ENCODE results near the gene GMPPB.
A peak's percentile ranks its signal among the peaks of the same experiment; 100 is the strongest.

The GMPPB gene

DNA sequence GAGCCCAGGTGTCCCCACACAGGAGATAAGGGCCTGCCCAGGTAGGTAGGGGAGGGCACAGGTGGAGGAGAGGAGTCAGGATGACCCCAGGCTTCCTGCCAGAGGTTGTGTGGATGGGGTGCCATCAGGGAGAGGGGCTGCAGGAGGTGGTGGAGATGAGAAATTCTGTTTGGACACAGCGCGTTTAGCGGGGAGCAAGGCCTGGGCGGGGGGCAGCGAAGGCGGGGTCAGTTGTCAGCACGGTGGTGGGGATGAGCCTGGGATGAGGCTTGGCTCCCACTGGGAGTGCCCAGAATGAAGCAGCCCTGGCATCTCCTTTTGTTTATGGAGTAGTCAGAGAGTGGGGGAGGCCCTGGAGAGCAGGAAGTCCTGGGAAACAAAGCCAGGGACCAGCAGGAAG lies 19.8 kb downstream of the GMPPB start:
- TF ChIP-seq, protein P1, sequence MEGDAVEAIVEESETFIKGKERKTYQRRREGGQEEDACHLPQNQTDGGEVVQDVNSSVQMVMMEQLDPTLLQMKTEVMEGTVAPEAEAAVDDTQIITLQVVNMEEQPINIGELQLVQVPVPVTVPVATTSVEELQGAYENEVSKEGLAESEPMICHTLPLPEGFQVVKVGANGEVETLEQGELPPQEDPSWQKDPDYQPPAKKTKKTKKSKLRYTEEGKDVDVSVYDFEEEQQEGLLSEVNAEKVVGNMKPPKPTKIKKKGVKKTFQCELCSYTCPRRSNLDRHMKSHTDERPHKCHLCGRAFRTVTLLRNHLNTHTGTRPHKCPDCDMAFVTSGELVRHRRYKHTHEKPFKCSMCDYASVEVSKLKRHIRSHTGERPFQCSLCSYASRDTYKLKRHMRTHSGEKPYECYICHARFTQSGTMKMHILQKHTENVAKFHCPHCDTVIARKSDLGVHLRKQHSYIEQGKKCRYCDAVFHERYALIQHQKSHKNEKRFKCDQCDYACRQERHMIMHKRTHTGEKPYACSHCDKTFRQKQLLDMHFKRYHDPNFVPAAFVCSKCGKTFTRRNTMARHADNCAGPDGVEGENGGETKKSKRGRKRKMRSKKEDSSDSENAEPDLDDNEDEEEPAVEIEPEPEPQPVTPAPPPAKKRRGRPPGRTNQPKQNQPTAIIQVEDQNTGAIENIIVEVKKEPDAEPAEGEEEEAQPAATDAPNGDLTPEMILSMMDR (IDR thresholded peaks at IDR 0.05; ENCODE audit: low read depth, low read length): no peak
- Histone ChIP-seq H3K36me3 (peaks cover 12% of the 10 kb centered on the region), H3K27ac (0 out of 2 replicates have a peak overlapping the region, but pooled peaks have one; percentile 3), H3K4me3 (ENCODE audit: low read depth, low read length) (no peak overlapping the region), H3K9me3 (ENCODE audit: severe bottlenecking) (no peaks in the 10 kb centered on the region), H3K27me3 (ENCODE audit: insufficient read depth, low read depth, severe bottlenecking) (no peaks in the 10 kb centered on the region)
- no peak for DNase-seq

- H3K36me3 ChIP-seq: peaks cover 12% of the 10 kb centered on the region
- TF ChIP-seq, protein P1 (IDR thresholded peaks at IDR 0.05; ENCODE audit: low read depth, low read length): peak; percentile 95
- peak; percentile 76 for DNase-seq
Observed at GRCh38 chr3:49703443-49703927, 20.3 kb downstream of the GMPPB start.

DNA sequence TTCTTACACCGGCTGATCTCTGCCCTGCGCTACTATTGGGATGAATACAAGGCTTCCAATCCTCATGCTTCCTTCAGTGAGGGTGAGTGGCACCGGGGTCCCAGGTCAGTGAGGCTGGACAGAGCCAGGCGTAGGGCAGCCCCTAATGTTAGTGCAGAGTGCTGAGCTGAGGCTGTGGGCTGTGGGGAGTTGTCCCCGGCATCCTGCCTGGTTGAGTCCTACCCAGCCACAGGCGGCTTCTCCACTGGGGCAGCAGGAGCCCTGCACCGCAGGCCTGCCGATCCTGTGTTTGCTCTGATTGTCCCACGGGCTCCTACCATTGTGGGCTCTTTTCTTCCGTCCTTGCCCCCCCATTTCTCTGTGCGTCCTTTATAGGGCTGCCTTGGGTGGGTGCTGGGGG lies 21.1 kb downstream of the GMPPB start:
- Histone ChIP-seq H3K9me3 (ENCODE audit: severe bottlenecking) (no peaks in the 10 kb centered on the region), H3K27me3 (ENCODE audit: insufficient read depth, low read depth, severe bottlenecking) (no peaks in the 10 kb centered on the region), H3K4me3 (ENCODE audit: low read depth, low read length) (no peak overlapping the region), H3K27ac (no peak overlapping the region), H3K36me3 (peaks cover 12% of the 10 kb centered on the region)
- DNase-seq: no peak
- TF ChIP-seq, protein P1 (IDR thresholded peaks at IDR 0.05; ENCODE audit: low read depth, low read length): no peak

More at GRCh38 chr3:49703443-49703927, 20.3 kb downstream of the GMPPB start:
- 0 out of 2 replicates have a peak overlapping the region, but pooled peaks have one; percentile 3 for H3K27ac ChIP-seq
- H3K9me3 ChIP-seq (ENCODE audit: severe bottlenecking): no peaks in the 10 kb centered on the region
- no peak overlapping the region for H3K4me3 ChIP-seq (ENCODE audit: low read depth, low read length)
- H3K27me3 ChIP-seq (ENCODE audit: insufficient read depth, low read depth, severe bottlenecking): no peaks in the 10 kb centered on the region

DNA sequence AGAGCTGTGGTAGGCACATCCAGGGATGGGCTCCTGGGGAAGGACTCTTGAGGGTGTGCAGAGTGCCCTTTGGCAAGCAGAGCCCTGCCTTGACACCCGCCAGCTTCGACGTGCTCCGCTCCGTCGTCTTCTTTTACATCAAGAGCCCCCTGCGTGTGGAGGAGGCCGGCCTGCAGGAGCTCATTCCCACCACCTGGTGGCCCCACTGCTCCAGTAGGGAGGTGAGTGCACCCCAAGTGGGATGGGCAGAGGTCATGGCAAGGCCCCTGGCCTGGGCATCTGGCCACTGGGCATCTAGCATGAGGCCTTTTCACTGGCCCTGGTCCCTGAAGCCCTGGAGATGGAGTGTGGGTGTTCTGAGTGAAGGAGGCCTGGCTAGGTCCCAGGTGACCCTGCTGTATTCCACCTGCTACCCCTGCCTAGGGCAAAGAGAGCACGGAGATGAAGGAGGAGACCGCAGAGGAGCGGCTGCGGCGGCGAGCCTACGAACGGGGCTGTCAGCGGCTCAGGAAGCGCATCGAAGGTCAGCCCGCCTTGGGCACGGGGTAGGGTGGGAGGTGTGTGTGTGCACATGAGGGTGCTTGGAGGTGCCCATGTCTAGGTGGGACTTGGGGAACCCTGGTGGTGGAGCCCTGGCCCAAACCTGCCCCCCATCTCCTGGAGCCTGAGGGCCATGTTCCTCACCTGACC lies 22.2 kb downstream of the GMPPB start:
- H3K27ac ChIP-seq: no peak overlapping the region
- H3K9me3 ChIP-seq (ENCODE audit: severe bottlenecking): no peaks in the 10 kb centered on the region
- TF ChIP-seq, protein P1 (IDR thresholded peaks at IDR 0.05; ENCODE audit: low read depth, low read length): peak; percentile 70
- peaks cover 12% of the 10 kb centered on the region for H3K36me3 ChIP-seq
- H3K4me3 ChIP-seq (ENCODE audit: low read depth, low read length): no peak overlapping the region
- DNase-seq: peak; percentile 55
- no peaks in the 10 kb centered on the region for H3K27me3 ChIP-seq (ENCODE audit: insufficient read depth, low read depth, severe bottlenecking)

- H3K9me3 ChIP-seq (ENCODE audit: severe bottlenecking): no peaks in the 10 kb centered on the region
- no peak for DNase-seq
- H3K27me3 ChIP-seq (ENCODE audit: insufficient read depth, low read depth, severe bottlenecking): no peaks in the 10 kb centered on the region
- H3K27ac ChIP-seq: no peak overlapping the region
- TF ChIP-seq, protein P1 (IDR thresholded peaks at IDR 0.05; ENCODE audit: low read depth, low read length): peak; percentile 39; the same call in 1 of the 2 replicates
- no peak overlapping the region for H3K4me3 ChIP-seq (ENCODE audit: low read depth, low read length)
- H3K36me3 ChIP-seq: peaks cover 9% of the 10 kb centered on the region
Observed at GRCh38 chr3:49700453-49701128, 23.2 kb downstream of the GMPPB start.
